Glomerular endothelial cell (primary cell): Measurements from ENCODE around the gene SYNGR4. TPM values are rescaled to one million over a fixed set of nuclear protein-coding genes. Genes with fewer than 3 reads are reported as not detected.

Source experiments
- DNase-seq: peaks from one replicate; pipeline ENCODE4 v3.0.0-alpha.2; 2011; ENCODE audit warnings: low read depth, low spot score; ENCODE audit errors: extremely low read depth
- total RNA-seq: library from RNA; depleted of rRNA; stranded (reverse); fragments of >200 nt; gene quantifications from 2 replicates; pipeline ENCODE4 v1.2.3, GENCODE V29; 2015

SYNGR4 gene
- total RNA-seq, 1 donor from 2014 or later = not detected

DNA sequence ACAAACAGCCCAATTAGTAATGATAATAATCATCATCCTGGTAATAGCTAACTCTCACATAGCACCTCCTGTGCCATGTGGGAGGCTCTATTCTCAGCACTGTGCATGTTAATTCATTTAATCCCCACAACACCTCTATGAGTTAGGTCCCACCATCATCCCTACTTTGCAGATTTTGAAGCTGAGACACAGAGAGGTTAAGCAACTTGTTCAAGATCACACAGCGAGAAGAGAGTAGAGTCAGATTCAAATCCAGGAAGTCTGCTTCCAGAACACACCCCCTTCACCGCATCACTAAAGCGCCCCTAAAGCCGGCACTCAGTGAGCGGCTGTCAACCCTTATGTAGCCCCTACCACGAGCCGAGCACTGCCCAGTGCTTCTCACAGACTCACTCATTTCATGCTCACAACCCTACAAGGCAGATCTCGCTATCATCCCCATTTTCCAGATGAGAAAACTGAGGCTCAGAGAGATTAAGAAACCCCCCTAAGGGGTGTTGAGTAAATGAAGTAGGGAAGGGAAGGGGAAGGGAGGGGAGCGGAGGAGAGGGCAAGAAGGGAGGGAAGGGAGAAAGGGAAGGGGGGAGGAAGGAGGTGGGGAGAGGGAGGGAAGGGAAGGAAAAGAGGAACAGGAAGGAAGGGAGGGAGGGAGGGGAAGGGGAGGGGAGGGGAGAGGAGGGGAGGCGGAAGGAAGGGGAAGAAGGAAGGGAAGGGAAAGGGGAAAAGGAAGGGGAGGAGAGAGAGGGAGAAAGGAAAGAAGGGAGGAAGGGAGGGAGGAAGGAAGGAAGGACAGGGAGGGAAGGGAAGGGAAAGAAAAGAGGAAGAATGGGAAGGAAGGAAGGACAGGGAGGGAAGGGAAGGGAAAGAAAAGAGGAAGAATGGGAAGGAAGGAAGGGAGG lies 22.4 kb upstream of the SYNGR4 start:
- no peak for DNase-seq

DNA sequence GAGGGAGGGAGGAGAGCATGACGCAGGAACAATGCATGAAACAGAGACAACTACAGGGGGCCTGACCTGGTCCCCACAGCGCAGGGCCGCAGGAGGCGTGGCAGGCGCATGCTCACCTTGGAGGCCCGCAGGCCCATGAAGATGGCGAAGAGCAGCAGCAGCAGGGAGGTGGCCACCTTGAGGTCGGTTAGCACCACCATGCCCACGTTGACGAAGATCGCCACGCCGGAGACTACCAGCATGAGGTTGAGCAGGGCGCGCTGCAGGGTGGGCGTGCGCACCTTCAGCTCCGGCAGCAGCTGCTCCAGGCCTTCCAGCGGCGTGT lies 21.8 kb upstream of the SYNGR4 start:
- DNase-seq = no peak

DNA sequence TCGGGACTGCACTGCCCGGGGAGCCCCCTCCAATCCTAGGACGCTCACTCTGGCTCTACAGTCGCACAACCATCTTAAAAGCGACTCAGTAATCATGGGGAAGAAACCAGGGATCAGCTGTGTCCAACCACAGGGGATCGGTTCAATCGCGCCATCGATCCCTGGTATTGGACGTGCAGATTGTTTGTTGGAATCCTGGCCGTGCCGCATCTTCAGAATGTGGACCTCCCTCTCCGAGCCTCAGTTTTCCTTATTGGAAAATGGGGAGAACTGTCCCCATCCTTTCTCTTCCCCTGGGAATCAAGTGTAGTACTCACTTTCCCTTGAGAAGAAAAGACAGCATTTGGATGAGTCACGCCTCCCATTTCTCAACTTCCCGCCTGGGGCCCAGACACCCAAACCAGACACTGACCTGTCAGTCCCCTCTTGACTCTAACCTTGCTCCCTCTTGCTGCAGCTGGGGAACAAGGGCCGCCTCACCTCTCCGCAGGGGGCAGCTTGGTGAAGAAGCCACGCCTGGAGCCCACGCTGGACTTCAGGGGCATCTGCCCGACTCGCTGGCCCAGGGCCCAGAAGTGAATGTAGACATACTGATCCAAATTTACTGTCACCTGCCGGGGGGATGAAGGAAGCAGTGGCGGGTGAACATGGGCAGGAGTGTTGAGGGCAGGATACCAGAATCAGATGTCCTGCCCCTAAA lies 21.2 kb upstream of the SYNGR4 start:
- DNase-seq = no peak

DNA sequence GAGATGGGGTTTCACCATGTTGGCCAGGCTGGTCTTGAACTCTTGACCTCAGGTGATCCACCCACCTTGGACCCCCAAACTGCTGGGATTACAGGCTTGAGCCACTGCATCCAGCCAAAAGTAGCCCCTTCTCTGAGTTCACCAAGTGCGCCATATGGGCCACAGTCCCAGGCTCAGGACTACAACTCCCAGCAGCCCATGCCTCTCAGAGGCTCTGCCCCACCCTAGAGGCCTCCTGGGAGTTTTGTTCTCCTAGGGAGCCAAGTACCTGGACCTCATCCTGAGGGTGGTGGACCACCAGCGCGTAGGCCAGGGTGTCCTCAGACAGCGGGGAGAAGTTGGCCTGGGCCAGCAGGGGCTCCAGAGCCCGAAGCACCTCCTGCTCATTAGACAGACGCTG lies 19.3 kb upstream of the SYNGR4 start:
- no peak for DNase-seq

DNA sequence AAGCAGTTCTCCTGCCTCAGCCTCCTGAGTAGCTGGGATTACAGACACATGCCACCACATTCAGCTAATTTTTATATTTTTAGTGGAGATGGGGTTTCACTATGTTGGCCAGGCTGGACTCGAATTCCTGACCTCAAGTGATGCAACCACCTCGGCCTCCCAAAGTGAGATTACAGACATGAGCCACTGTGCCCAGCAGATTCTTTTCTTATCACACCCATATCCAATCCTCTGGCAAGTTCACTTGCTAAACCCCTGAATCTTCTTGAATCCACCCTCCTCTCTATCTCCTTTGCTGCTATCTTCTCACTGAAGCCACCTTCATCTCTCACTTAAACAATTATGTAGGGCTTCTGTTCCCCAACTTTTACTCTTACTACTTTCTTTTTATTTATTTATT lies 18.0 kb upstream of the SYNGR4 start:
- DNase-seq = no peak

DNA sequence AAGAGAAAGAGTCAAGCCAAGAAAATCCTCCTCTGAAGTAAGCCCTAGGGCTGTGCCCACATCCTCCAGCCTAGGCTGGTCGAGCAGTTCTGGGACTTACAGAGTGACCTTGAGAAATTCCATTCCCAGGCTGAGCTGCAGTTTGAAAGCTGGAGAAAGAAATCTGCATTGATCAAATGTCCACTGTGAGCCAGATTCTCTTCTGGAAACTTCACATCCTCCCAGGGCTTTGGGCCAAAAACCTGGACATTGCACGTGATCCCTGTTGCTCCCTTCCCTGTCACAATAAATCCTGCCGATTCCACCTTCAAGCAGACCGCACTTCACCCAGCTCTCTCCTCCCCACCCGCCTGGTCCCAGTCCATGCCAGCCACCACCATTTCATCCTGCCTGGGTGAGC lies 16.1 kb upstream of the SYNGR4 start:
- DNase-seq = no peak

DNA sequence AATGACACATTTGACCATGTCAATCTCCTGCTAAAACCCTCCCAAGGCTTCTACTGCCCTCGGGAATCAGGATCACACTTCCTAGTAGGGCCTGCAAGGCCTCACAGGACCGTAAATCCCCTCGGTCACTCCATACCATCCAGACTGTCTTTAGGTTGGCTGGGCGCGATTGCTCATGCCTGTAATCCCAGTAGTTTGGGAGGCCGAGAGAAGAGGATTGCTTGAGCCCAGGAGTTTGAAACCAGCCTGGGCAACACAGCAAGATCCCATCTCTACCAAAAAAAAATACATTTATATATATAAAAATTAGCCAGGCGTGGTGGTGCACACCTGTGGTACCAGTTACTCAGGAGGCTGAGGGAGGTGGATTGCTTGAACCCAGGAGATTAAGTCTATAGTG lies 15.4 kb upstream of the SYNGR4 start:
- no peak for DNase-seq

DNA sequence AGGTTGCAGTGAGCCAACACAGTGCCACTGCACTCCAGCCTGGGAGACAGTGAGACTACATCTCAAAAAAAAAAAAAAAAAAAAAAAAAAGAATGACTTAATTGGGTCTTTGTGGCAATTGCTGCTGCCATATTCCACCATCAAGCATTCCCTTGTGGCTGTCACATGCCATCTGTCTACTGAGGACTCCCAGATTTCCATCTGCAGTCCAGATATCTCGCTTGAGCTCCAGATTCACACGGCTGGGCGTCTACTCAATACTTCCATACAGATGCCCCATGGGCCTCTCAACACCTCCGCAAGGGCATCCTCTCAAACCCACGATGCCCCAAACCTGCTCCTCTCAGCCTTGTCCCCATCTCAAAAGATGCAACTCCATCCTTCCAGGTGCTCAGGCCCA lies 13.3 kb upstream of the SYNGR4 start:
- DNase-seq = no peak

DNA sequence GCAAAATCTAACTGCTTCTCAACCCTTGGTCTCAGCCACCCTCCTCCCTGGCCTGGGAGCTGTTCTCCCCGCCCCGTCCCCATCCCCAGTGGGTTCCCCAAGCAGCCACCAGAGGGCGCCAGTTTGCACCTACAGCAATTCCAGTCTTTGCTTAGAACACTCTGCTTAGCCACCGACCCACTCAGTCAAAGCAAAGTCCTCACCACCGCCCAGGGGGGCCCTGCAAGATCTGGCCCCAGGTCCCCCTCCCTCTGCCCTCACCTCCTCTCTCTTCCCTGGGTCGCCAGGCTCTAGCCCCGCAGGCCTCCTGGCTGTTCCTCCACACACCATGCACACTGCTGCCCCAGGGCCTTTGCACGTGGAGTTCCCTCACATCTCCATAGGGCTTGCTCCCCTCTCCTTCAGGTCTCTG lies 12.8 kb upstream of the SYNGR4 start:
- DNase-seq = no peak

DNA sequence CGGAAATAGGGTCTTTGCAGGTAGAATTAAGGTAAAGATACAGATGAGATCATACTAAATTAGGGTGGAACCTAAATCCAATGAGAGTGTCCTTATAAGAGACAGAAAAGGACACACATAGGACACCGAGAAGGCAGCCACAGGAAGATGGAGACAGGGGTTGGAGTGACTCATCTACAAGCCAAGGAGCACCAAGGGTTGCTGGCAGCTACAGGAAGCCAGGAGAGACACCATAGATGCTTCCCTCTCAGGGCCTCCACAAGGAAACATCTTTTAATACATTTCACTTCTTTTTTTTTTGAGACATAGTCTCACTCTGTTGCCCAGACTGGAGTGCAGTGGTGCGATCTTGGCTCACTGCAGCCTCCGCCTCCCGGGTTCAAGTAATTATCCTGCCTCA lies 10.5 kb upstream of the SYNGR4 start:
- DNase-seq = no peak

DNA sequence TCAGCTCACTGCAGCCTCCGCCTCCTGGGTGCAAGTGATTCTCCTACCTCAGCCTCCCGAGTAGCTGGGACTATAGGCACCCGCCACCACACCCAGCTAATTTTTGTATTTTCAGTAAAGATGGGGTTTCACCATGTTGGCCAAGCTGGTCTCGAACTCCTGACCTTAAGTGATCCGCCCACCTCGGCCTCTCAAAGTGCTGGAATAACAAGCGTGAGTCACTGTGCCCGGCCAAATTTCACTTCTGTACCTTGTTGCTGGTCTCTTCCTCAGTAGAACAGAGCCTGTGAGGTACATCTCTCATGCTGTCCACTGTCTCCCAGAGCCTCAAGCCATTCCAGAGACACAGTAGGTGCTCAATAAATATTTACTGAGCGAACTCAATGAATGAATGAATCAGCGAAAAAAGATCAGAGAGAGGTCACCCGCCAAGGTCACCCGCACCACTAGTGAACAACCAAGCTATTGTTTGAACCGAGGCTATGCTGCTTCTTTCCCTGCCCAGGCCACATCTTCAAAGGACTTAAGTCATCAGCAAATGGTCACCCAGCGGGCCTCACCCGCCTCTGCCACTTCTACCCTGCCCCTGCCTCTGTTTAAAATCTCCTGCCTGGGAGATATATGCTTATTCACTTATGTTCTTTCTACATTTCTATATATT lies 9.7 kb upstream of the SYNGR4 start:
- no peak for DNase-seq

DNA sequence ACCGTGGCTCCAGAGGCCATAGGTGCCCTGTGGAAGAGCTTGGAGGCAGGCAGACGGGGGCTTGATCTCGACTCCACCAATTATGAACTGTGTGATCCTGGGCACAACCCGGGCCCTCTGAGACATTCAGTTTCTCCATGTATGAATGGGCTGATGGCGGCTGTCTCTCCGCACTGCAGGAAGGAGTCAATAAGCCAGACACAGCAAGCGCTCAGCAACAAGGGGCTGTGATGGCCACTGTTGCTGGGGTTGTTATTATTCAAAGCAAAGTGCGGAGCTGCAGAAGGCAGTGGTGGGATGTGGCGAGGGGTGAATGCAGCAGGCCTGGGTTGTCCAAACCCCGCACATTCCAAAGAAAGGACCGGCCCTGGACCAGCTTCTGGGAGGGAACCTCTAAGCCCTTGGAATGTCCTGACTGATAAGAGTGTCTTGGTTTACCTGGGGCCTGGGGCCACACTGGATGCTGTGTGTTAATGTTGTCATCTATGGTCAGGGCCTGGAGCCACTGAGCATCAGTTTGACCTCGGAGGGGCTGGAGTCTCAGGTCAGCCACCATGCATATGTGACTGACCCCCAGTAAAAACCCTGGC lies 8.7 kb upstream of the SYNGR4 start:
- DNase-seq = no peak

DNA sequence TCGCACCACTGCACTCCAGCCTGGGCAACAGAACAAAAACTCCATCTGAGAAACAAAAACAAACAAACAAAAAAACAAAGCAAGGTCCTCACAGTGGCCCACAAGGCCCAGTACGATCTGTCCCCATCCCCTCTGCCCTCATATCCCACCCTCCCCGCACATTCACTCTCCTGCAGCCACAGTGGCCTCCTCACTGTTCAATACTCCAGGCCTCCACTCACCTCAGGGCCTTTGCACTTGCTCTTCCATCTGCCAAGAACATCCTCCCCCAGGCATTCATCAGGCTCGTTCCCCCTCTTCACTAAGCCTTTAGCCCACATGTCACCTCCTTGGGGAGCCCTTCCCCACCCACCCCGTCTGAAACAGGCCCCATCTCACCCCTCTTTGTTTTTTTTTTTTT lies 5.0 kb upstream of the SYNGR4 start:
- no peak for DNase-seq

DNA sequence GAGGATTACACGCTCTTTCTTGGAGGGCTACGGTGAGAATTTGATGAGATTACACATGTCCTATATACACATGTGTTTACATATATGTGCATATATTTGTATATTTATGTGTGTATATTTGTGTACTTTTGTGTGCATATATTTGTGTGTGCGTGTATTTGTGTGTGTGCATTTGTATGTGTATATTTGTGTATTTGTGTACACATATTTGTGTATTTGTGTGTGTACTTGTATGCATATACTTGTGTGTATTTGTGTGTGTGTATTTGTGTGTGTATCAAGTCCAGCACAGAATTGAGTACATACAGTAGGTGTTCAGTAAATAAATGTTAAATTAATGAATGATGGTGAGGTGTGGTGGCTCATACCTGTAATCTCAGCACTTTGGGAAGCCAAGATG lies 2.3 kb upstream of the SYNGR4 start:
- DNase-seq = no peak

DNA sequence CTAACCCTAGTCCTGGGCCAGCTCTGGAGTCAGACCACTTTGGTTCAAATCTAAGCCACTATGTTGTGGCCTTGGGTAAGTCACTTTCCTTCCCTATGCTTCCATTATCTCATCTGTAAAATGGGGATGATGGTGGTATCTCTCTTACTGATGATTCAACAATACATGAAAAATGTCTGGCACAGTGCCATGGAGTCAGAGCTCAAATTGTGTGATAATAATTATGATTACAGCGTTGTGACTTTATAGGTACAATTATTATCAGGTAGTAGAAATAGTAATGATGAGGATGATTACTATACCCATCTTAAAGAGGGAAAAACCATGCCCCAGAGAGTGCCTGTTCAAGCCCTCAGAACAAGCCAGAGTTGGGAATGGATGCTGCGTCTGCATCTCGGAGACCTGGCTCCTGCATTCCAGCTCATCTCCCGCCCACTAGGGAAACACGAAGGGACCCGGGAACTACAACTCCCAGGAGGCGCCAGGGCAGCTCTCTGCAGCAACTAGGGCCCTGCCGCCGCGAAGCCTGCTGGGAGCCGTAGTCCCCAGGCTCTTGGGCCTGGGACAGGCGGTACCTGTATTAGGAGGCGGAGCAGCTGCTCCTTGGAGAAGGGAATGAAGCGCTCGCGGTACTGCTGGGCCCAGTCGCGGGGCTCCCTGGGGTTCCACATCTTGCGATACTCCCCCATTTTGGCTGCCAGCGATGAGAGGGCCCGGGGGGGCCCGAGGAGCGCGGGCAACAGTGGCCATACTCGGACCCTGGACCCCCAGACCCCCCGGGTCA lies 1.3 kb upstream of the SYNGR4 start:
- DNase-seq = peak; percentile 68

DNA sequence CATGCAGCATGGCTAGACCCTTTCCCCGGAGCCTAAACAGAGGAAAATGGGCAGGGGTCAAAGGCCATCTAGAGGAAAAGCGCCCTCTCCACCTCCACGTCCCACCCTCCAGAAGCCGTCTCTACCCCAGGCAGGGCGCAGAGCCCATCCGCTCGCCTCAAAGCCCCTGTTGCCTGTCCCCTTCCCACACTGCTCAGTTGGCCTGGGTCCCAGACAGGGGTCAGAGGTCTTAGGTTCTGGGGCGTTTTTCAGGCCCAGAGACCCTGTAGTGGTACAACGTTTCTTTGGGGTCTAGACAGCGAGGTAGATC lies 712 bp upstream of the SYNGR4 start:
- no peak for DNase-seq

DNA sequence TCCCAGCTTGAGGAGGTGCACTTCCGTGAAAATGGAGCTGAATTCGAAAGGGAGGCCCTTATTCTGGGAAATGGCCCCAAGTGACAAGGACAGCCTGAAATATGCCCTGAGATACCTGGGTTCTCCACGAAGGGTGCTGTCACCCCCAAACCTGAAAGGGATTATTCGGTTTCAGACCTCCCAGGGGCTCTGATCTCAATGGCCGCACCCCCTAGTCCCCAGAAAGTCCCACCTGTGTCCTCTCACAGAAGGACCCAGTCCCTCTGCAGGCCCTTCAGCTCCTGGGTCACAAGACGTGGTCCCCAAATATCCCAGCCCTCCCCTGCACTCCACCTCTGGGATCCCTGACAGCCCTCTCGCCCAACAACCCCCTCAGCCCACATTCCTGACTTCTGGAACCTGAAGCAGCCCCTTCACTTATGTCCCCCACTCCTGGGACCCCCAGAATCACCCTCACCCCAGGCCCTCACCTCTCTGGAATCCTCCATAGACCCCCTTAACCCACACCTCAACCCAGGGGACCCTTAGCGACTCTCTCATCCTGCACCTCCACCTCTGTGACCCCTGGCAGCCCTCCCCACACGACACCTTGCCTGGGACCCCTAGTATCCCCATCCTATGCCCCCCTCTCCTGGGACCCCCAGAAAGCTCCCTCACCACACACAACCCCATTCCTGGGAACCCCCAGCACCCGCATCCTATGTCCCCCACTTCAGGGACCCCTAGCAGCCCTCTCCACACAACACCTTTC lies 606 bp downstream of the SYNGR4 start:
- no peak for DNase-seq

DNA sequence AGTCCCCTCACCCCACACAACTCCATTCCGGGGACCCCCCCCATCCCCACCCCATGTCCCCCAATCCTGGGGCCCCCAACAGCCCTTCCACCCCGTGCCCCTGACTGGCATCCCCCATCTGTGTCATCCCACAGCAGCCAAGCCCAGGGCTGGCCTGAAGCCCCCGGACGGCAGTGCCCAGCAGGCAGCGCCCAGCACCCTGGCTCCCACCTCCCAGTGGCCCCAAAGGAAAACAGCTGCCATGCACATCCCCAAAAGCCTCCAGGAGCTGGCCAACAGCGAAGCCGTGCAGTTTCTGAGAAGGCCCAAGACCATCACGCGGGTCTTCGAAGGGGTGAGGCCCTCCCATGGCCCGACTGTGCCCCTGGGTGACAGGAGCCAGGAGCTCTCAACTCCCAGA lies 1.4 kb downstream of the SYNGR4 start:
- no peak for DNase-seq

DNA sequence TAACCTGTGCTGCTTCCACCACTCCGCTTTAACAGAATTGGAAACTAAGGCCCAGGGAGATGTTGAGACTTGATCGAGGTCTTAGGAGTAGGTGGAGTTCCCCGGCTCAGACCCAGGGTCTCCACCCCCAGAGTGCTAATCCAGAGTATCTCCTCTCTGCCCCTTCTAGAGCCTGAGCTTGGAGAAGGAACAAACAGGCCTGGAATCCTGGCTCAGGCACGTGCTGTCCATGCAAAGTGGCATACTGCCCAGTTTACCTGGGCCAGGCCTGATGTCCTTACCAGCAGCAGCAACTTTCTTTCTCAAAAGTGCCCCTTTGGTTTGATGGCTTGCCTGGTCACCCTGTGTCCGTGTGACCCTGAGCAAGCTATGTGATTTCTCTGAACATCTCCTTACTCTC lies 3.7 kb downstream of the SYNGR4 start:
- DNase-seq = no peak

DNA sequence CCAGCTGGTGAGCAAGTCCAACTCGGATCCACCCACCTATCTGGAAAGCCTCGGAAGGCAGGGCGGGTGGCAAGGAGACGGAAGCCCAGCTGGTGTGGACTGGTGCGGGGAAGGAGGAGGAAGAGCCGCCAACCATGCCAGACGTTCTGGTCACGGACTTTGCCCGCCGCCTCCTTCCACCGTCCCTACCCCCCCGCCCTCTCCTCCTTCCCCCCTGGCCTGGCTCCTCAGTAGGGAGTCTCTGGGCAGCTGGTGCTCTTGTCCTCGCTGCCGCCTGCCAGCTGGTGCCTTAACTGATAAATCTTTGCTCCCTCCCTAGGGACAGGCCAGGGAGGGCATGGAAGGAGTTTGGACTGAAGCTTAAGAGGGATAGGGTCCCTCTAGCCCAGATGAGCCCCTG lies 4.8 kb downstream of the SYNGR4 start:
- DNase-seq = no peak
